Measurements from ENCODE around the gene HOXA1. TPM values are rescaled to one million over a fixed set of nuclear protein-coding genes. Genes with fewer than 3 reads are reported as not detected.

Gene HOXA1
- total and polyA plus RNA-seq, 4 donors, result 0.06 to 0.37 (median 0.32) TPM

GRCh38 chr7:27128034-27128433 is 32.2 kb upstream of the HOXA1 start:
- DNase-seq, result peak; percentile 90 to 99 (median 99)

GRCh38 chr7:27126596-27127327 is 31.0 kb upstream of the HOXA1 start:
- no peak for TF ChIP-seq CTCF (IDR thresholded peaks at IDR 0.05; ENCODE audit: control extremely low read depth, extremely low read depth)
- Histone ChIP-seq H3K4me3 (no peak overlapping the region), H3K9me3 (ENCODE audit: control insufficient read depth in 4 of 4, insufficient read depth in 3 of 4, low read length in 3 of 4) (peaks cover 0 to 2% (median 0%) of the 10 kb centered on the region in 4 donors), H3K36me3 (ENCODE audit: control insufficient read depth in 4 of 4, insufficient read depth in 4 of 4, low read length in 4 of 4) (peaks cover 0 to 25% (median 5%) of the 10 kb centered on the region in 4 donors), H3K27me3 (ENCODE audit: control insufficient read depth in 3 of 3, insufficient read depth in 3 of 3, low read length in 2 of 3) (peaks cover 0 to 76% (median 7%) of the 10 kb centered on the region in 3 donors), H3K27ac (ENCODE audit: low read depth in 1 of 2, low read length in 1 of 2) (no peak overlapping the region), H3K4me1 (ENCODE audit: control insufficient read depth in 5 of 5, insufficient read depth in 5 of 5, low read length in 5 of 5) (peaks cover 3 to 84% (median 7%) of the 10 kb centered on the region in 5 donors), H3K9ac (ENCODE audit: insufficient read depth in 1 of 2, low read length in 2 of 2) (peak overlapping the region in 1 of 2 donors; percentile 92)
- 38 to 69% methylated on average over 3 of the region's 3 CpGs for WGBS, 2 donors
- ATAC-seq (ENCODE audit: insufficient read depth, low FRiP score), result no peak
- DNase-seq, result peak in 1 of 3 donors; percentile 71

More at GRCh38 chr7:27128034-27128433, 32.2 kb upstream of the HOXA1 start:
- Histone ChIP-seq H3K9ac (ENCODE audit: insufficient read depth in 1 of 2, low read length in 2 of 2) (peak overlapping the region in 1 of 2 donors; percentile 92), H3K4me3 (no peak overlapping the region), H3K27me3 (ENCODE audit: control insufficient read depth in 3 of 3, insufficient read depth in 3 of 3, low read length in 2 of 3) (peaks cover 0 to 76% (median 7%) of the 10 kb centered on the region in 3 donors), H3K4me1 (ENCODE audit: control insufficient read depth in 5 of 5, insufficient read depth in 5 of 5, low read length in 5 of 5) (peaks cover 4 to 84% (median 7%) of the 10 kb centered on the region in 5 donors), H3K36me3 (ENCODE audit: control insufficient read depth in 4 of 4, insufficient read depth in 4 of 4, low read length in 4 of 4) (peaks cover 0 to 20% (median 5%) of the 10 kb centered on the region in 4 donors), H3K9me3 (ENCODE audit: control insufficient read depth in 4 of 4, insufficient read depth in 3 of 4, low read length in 3 of 4) (no peaks in the 10 kb centered on the region), H3K27ac (ENCODE audit: low read depth in 1 of 2, low read length in 1 of 2) (peak overlapping the region in 1 of 2 donors; percentile 30)
- ATAC-seq (ENCODE audit: insufficient read depth, low FRiP score), result no peak
- WGBS, 2 donors, result 37 to 56% methylated on average over 2 of the region's 2 CpGs
- TF ChIP-seq CTCF (IDR thresholded peaks at IDR 0.05; ENCODE audit: control extremely low read depth, extremely low read depth), result no peak

DNA sequence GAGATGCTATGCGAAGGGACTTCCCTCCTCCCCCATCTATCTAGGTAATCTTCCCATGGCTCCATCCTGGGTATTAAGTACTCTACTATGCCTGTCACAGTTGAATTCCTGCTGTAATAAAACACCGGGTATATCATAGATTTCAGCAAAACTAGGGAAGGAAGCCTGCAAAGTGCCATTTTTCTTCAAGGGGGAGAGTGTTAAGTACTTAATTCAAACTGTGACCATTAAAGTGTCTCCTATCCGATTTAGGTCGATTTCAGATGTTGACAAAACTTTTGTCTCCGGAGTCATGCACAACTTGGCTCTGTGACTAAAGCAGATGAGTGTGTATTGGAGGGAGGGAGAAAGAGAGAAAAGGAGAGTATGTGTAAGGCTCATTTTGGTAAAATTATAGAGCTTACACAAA is 30.2 kb upstream of the HOXA1 start:
- H3K36me3 ChIP-seq (ENCODE audit: control insufficient read depth in 4 of 4, insufficient read depth in 4 of 4, low read length in 4 of 4), result peaks cover 0 to 27% (median 4%) of the 10 kb centered on the region in 4 donors
- ATAC-seq (ENCODE audit: insufficient read depth, low FRiP score) (no peak), DNase-seq (no peak)
- TF ChIP-seq CTCF (IDR thresholded peaks at IDR 0.05; ENCODE audit: control extremely low read depth, extremely low read depth), result no peak
- H3K9me3 ChIP-seq (ENCODE audit: control insufficient read depth in 4 of 4, insufficient read depth in 3 of 4, low read length in 3 of 4), result peaks cover 0 to 2% (median 0%) of the 10 kb centered on the region in 4 donors
- peaks cover 2 to 84% (median 7%) of the 10 kb centered on the region in 5 donors for H3K4me1 ChIP-seq (ENCODE audit: control insufficient read depth in 5 of 5, insufficient read depth in 5 of 5, low read length in 5 of 5)
- peaks cover 0 to 82% (median 0%) of the 10 kb centered on the region in 3 donors for H3K27me3 ChIP-seq (ENCODE audit: control insufficient read depth in 3 of 3, insufficient read depth in 3 of 3, low read length in 2 of 3)
- no peak overlapping the region for H3K4me3 ChIP-seq
- peak overlapping the region in 1 of 2 donors; percentile 92 for H3K9ac ChIP-seq (ENCODE audit: insufficient read depth in 1 of 2, low read length in 2 of 2)
- H3K27ac ChIP-seq (ENCODE audit: low read depth in 1 of 2, low read length in 1 of 2), result peak overlapping the region in 1 of 2 donors; percentile 95
- WGBS, 2 donors, result 44 to 58% methylated on average over 5 of the region's 5 CpGs

All from lung (tissue), 12 donors.